UCSD-AML1 (cell line): ENCODE measurements around the gene ZDHHC11B.
A peak's percentile ranks its signal among the peaks of the same experiment; 100 is the strongest.

Experiments used
- DNase-seq: peaks from one replicate; lab custom pipeline; 2025; ENCODE audit not compliant: unreplicated experiment; lab: John Stamatoyannopoulos, UW

The ZDHHC11B gene

GRCh38 chr5:675111-675870 is 109.2 kb downstream of the ZDHHC11B start:
- DNase-seq: no peak

- DNase-seq: no peak
Measured at GRCh38 chr5:674630-675011, 109.9 kb downstream of the ZDHHC11B start.

GRCh38 chr5:673831-674629 is 110.5 kb downstream of the ZDHHC11B start:
- DNase-seq: no peak

DNA sequence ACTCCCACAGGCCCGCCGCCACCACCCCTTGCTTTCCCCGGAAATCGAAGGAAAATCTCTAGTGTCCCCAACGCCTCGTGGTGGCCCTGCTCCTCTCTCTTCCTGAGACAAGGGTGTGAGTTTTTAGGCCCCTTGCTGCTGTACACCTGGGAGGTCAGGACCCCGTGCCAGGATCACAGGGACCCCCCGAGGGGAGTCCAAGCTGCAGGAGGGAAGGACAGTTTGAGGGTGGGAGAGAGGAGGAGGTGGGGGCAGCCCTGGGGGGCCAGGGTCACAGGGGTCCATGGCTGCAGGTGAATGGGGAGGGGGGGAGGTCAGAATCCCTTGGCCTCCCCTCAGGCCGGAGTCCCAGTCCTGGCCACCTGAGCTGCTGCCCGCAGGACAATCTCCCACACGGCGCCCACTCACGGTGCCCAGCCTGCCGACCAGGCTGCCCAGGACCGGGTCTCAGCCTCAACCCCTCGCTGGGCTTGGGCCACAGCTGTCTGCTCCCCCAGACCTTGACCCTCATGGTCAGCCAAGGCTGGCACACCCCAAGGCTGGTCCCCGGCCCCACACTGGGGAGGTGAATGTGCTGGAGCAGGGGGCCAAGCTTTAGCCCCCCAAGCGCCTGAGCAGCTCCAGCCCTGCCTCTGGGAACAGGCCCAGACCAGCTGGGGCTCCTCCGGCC is 111.2 kb downstream of the ZDHHC11B start:
- DNase-seq: no peak

- no peak for DNase-seq
Measured at GRCh38 chr5:672329-673160, 112.0 kb downstream of the ZDHHC11B start.

GRCh38 chr5:671459-672328 is 112.8 kb downstream of the ZDHHC11B start:
- peak; percentile 58 for DNase-seq

DNA sequence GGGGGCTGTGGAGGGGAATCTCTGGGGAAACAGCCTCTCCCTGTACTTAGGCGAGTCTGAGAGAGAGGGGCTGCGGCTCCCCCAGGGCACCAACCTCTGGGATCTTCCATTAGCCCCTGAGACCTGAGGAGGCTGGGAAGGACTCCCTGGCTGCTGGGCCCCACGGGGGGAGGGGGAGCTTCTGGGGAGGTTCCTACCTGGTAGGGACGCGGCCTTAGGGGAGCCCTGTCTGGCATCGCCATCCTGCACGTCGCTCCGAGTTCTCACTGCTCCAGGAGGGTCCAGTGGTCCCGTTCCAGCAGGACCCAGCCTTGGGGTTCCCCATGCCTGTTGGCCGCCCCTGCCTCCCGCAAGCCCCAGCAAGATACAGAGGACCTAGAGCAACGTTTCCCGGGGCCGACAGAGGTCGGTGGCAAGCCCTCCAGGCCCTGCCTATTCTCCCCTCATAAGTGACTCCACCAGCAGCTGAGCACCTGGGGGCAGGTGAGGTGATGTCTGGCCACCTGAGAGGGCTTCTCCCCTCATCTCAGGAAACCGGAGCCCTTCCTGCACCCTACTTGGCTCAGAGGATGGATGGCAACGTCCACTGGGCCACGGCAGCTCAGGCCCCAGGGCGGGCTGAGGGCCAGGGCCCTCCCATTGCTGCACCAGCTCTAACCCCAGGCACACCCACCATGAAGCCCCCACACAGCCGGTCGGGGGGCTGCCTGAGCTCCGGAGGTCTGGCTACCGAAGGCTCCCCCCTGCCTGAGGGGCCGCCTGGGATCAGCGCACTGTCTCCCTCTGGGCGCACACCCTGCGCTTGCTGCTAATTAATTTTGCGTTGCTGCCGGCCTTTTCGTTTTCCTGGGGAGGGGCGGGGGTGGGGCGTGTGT is 113.9 kb downstream of the ZDHHC11B start:
- no peak for DNase-seq

GRCh38 chr5:669842-670395 is 114.6 kb downstream of the ZDHHC11B start:
- DNase-seq: no peak

- DNase-seq: no peak
Measured at GRCh38 chr5:669111-669841, 115.3 kb downstream of the ZDHHC11B start.

DNA sequence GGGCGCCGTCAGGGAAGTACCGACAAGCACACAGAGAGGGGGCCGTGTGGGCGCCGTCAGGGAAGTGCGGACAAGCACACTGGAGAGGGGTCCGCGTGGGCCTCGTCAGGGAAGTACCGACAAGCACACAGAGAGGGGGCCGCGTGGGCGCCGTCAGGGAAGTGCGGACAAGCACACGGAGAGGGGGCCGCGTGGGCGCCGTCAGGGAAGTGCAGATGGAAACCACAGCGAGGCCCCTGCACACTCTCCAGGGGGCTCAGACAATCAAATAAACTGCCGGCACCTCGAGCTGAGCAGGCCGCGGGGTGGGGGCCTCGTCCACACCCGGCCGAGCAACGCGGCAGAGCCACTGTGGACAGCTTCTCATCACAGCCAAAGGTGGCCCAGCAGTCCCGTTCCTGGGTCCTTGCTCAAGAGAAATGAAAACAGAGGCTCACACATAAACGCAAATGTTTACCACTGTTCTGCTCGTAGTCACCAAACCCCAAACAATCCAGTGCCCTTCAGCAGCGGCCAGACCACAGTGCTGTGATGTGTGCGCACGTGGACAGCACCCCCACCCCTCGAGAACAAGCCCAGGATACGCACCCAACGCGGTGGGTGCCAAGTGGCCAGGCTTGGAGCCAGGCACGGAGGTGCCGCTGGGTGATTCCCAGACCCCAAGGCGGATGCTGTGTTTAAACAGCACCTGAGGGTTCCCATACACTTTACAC is 116.1 kb downstream of the ZDHHC11B start:
- DNase-seq: no peak

DNA sequence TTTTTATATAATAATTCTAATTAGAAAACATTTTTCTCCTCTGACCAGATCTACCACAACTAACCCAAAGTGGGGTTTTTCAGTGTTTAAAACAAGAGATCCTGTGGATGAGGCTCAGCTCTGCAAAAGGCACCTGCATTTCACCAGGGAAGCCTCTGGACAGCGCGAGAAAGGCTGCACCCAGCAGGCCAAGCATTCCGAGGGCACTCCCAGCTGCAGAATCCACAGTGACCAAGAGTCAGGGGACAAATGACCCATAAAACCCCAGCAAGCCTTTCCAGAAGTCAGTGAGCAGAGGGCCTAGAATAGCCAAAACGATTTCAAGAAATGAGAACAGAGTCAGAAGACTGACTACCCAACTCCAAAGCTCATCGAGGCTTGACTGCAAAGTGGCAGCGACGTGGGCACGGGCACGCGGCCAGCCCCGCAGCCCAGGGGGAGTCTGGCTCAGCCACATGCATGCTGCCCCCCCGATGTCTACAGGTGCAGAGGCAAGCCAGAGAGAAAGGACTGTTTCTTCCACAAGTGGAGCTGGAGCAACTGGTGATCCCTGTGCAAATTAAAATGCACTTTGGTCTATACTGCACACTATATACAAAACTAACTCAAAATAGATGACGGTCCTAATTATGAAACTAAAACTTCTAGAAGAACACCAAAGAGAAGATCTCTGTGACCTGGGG is 117.6 kb downstream of the ZDHHC11B start:
- no peak for DNase-seq

DNA sequence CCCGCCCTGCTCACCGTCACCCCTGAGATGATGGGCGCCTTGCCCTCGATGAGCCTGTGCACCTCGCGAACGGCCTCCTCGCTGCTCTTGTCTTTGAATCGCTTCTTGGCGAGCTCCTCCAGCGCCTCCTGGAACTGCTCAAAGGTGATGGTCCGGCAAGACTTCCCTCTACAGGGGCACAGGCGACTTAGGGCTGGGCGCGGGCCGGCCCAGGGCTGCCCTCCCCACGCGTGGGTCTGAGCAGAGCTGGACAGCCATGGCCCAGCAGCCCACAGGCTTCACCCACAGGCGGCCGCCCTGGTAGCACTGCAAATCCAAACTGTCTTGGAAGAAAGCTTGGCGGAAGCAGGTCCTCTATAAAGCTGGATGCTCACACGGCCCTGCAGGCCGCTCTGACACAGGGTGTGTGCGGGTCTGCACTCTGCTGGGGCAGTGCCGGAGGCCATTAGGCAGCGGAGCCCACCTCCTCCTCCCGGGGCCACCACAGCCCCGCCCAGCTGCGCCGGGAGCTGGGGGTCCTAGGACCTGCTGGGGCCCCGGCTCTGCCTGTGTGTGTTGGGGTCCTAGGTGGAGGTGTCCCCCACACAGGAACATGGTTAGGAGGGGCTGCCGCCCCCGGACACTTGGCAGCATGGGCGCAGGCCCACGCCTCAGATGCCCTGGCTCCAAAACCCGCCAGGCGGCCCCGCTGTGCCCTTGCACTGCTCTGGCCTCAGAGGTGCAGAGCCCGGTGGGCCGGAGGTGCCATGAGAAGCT is 118.4 kb downstream of the ZDHHC11B start:
- no peak for DNase-seq

DNA sequence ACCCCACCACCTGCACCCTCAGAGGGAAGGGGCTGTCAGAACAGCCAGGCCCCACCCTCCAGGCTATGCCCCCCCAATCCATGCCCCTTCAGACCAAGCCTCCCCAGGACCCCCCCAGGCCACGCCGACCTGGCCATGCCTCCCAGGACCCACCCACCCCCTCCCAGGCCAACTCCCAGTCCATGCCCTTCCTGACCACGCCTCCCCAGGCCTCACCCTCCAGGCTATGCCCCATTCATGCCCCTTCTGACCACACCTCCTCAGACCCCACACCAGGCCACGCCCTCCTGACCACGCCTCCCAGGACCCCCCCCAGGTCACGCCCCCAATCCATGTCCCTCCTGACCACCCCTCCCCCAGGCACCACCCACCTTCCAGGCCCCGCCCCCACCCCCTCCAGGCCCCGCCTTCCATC is 119.0 kb downstream of the ZDHHC11B start:
- DNase-seq: no peak

DNA sequence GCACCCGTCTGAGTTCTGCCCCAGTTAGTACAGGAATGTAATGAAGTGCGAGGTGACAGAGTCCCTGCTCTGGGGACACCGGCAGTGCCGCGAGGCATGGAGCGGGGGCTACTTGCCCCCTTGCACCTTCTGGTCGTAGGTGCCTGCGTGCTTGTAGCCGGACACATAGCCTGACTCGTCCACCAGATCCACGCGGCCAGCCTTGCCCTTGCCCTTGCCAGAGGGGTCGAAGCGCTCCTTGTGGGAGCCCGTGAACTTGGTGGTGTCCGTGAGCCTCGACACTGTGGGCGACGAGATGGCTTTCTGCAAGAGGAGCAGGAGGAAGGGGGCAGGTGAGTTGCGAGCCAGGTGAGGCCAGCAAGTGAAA is 119.6 kb downstream of the ZDHHC11B start:
- DNase-seq: no peak

DNA sequence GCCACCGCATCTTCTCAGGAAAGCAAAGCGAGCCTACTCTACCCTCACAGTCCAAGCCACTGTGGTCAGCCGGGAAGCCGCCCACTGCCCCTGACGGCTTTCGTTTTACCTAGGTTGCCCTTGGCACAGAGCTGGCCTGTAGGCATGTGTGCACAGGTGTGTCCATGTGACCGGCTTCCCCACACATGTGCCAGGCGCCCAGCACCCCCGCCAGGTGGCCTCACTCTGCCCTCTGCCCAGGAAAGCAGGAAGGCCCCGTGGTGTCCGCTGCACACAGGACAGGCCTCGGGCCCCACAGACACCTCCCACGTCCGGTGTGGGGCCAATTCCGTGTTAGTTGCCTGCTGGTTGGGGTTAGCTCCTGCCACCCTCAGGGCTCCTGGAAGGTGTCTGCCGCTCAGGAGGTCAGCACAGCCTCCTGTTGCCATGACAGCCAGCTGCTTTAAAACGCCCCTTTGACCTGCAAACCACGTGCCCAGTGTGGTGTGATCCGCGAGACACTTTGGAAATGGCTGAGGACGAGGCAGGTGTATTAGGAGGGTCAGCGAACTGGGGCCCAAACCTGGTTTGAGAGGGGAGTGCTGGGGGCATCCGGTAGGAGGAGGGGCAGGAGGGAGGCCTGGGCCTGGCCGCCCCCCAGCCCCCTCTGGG is 120.1 kb downstream of the ZDHHC11B start:
- no peak for DNase-seq
